ENCODE measurements around the gene TANC1. TPM values are rescaled to one million over a fixed set of nuclear protein-coding genes. Genes with fewer than 3 reads are reported as not detected.

Gene TANC1
- total RNA-seq, 1 experiment from 2014 or later, result 2.5 TPM

GRCh38 chr2:159202568-159203071, 234.2 kb downstream of the TANC1 start:
- H4K5ac ChIP-seq (ENCODE audit: insufficient read length, low read depth, low read length), result no peak overlapping the region
- no peak overlapping the region for H4K8ac ChIP-seq (replicated peaks; ENCODE audit: insufficient read length, low read depth, low read length)
- DNase-seq, result no peak
- no peaks in the 10 kb centered on the region for H3K79me2 ChIP-seq (ENCODE audit: insufficient read depth, low read length)
- no CpG with 5 or more reads among the region's 4 CpGs for WGBS (ENCODE audit: extremely low coverage, insufficient read length, low lambda C conversion rate)
- no peaks in the 10 kb centered on the region for H3K23me2 ChIP-seq (ENCODE audit: insufficient read length, low read depth, low read length, poor library complexity, severe bottlenecking)
- no peak overlapping the region for H2BK20ac ChIP-seq (ENCODE audit: low read depth, low read length, poor library complexity, severe bottlenecking)
- Mint-ChIP-seq H3K4me1 (peaks cover 0 to 4% of the 10 kb centered on the region in 2 experiments; a peak in 2 of 4 replicates), H3K27me3 (ENCODE audit: low read depth) (peaks cover 12% of the 10 kb centered on the region), H3K9me3 (no peaks in the 10 kb centered on the region), H3K4me3 (no peak overlapping the region), H3K36me3 (ENCODE audit: insufficient read depth in 1 of 3, low read depth in 3 of 3) (no peaks in the 10 kb centered on the region), H3K27ac (no peak overlapping the region)
- no peaks in the 10 kb centered on the region for H3K79me1 ChIP-seq (ENCODE audit: insufficient read depth, low read depth, low read length, poor library complexity, severe bottlenecking)
- H3K27me3 ChIP-seq (ENCODE audit: insufficient read depth, low read length), result no peaks in the 10 kb centered on the region
- no peaks in the 10 kb centered on the region for H3K9me3 ChIP-seq (ENCODE audit: control insufficient read depth, low read depth, low read length)
- no peaks in the 10 kb centered on the region for H3K4me1 ChIP-seq (ENCODE audit: insufficient read depth, low read length)
- H3K4me2 ChIP-seq (ENCODE audit: insufficient read depth, insufficient read length, low read length), result no peak overlapping the region
- no peak overlapping the region for H3K14ac ChIP-seq (ENCODE audit: insufficient read depth, low read length)
- no peak overlapping the region for H2BK12ac ChIP-seq (ENCODE audit: insufficient read length, low read depth, low read length)
- H2BK120ac ChIP-seq (ENCODE audit: low read depth, low read length, poor library complexity, severe bottlenecking), result no peak overlapping the region
- H3K9ac ChIP-seq (ENCODE audit: extremely low read depth, insufficient read length, low read length), result no peak overlapping the region
- TF ChIP-seq CTCF (conservative IDR thresholded peaks at IDR 0.05), result no peak
- H3T11ph ChIP-seq (ENCODE audit: low read length), result no peak overlapping the region
- H3K27ac ChIP-seq (ENCODE audit: insufficient read length, low read depth, low read length), result no peak overlapping the region
- no peak overlapping the region for H3K23ac ChIP-seq (ENCODE audit: insufficient read length, low read depth, low read length)
- no peak overlapping the region for H4K91ac ChIP-seq (ENCODE audit: insufficient read length, low read depth, low read length)
- no peak overlapping the region for H2BK15ac ChIP-seq (ENCODE audit: low read depth, low read length)
- no peak overlapping the region for H3K18ac ChIP-seq (ENCODE audit: insufficient read length, low read depth, low read length)
- H4K20me1 ChIP-seq (ENCODE audit: control insufficient read depth, insufficient read depth, insufficient read length), result no peaks in the 10 kb centered on the region
- H2BK5ac ChIP-seq (ENCODE audit: insufficient read length, low read length), result no peak overlapping the region
- H2AK5ac ChIP-seq (ENCODE audit: insufficient read length, low read length), result no peak overlapping the region
- no peak overlapping the region for H3K4ac ChIP-seq (ENCODE audit: low read depth, low read length)
- H2AFZ ChIP-seq (ENCODE audit: low read length), result no peak overlapping the region
- H3K56ac ChIP-seq (ENCODE audit: insufficient read length, low read depth, low read length), result no peak overlapping the region
